ENCODE results near the gene CHST6.

DNA sequence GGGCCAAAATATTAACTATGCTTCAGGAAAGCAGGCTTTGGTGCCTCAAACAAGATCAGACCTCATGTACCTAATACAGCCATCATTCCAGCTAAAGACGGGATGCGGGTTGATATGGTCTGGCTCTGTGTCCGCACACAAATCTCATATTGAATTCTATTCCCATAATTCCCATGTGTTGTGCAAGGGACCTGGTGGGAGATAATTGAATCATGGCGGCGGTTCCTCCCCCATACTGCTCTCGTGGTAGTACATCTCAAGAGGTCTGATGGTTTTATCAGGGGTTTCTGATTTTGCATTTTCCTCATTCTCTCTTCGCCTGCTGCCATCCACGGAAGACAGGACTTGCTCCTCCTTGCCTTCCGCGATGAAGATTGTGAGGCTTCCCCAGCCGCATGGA, 19.1 kb upstream of the CHST6 start:
- TF ChIP-seq, protein P1, sequence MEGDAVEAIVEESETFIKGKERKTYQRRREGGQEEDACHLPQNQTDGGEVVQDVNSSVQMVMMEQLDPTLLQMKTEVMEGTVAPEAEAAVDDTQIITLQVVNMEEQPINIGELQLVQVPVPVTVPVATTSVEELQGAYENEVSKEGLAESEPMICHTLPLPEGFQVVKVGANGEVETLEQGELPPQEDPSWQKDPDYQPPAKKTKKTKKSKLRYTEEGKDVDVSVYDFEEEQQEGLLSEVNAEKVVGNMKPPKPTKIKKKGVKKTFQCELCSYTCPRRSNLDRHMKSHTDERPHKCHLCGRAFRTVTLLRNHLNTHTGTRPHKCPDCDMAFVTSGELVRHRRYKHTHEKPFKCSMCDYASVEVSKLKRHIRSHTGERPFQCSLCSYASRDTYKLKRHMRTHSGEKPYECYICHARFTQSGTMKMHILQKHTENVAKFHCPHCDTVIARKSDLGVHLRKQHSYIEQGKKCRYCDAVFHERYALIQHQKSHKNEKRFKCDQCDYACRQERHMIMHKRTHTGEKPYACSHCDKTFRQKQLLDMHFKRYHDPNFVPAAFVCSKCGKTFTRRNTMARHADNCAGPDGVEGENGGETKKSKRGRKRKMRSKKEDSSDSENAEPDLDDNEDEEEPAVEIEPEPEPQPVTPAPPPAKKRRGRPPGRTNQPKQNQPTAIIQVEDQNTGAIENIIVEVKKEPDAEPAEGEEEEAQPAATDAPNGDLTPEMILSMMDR (conservative IDR thresholded peaks at IDR 0.05) = no peak
- TF ChIP-seq ZFX (IDR thresholded peaks at IDR 0.05) = no peak

All from C4-2B (cell line).